Smooth muscle cell (in vitro differentiated cells): ENCODE measurements around the gene RANBP17. TPM values are rescaled to one million over a fixed set of nuclear protein-coding genes. Genes with fewer than 3 reads are reported as not detected.
A peak's percentile ranks its signal among the peaks of the same experiment; 100 is the strongest.

Experiments used
- DNase-seq: peaks from one replicate; lab custom pipeline; 2025; ENCODE audit not compliant: unreplicated experiment; lab: John Stamatoyannopoulos, UW
- H2AFZ ChIP-seq: fragments of 200-600 bp; sonication (generic); 2 replicates; pipeline ENCODE4 v1.6.0; 2016; ENCODE audit warnings: antibody characterized with exemption, low read depth, mild to moderate bottlenecking
- H3F3A ChIP-seq: fragments of 200-600 bp; sonication (generic); 2 replicates; pipeline ENCODE4 v1.6.0; 2017; ENCODE audit warnings: antibody characterized with exemption, low read depth
- H3K27ac ChIP-seq: fragments of 200-600 bp; sonication (generic); 2 replicates; pipeline ENCODE4 v1.5.1; 2016; ENCODE audit warnings: low read depth, mild to moderate bottlenecking
- H3K27me3 ChIP-seq: fragments of 200-600 bp; sonication (generic); 2 replicates; pipeline ENCODE4 v1.6.1; 2016; ENCODE audit warnings: low read depth, mild to moderate bottlenecking
- H3K36me3 ChIP-seq: fragments of 200-600 bp; sonication (generic); 2 replicates; pipeline ENCODE4 v1.5.1; 2016; ENCODE audit warnings: low read depth
- H3K4me1 ChIP-seq: fragments of 200-600 bp; sonication (generic); 2 replicates; pipeline ENCODE4 v1.5.1; 2016; ENCODE audit warnings: low read depth
- H3K4me2 ChIP-seq: fragments of 200-600 bp; sonication (generic); 2 replicates; pipeline ENCODE4 v1.6.0; 2016; ENCODE audit warnings: mild to moderate bottlenecking
- H3K4me3 ChIP-seq: fragments of 200-600 bp; sonication (generic); 2 replicates; pipeline ENCODE4 v1.5.1; 2016; ENCODE audit warnings: mild to moderate bottlenecking
- H3K79me2 ChIP-seq: fragments of 200-600 bp; sonication (generic); 2 replicates; pipeline ENCODE4 v1.6.0; 2016; ENCODE audit warnings: low read depth, mild to moderate bottlenecking
- H3K9ac ChIP-seq: fragments of 200-600 bp; sonication (generic); 2 replicates; pipeline ENCODE4 v1.6.0; 2016; ENCODE audit warnings: low read depth
- H3K9me3 ChIP-seq: fragments of 200-600 bp; sonication (generic); replicated peaks from 2 replicates; pipeline ENCODE4 v1.5.1; 2016; ENCODE audit warnings: low read depth
- H4K20me1 ChIP-seq: fragments of 200-600 bp; sonication (generic); 2 replicates; pipeline ENCODE4 v1.6.0; 2016; ENCODE audit warnings: low read depth
- CTCF ChIP-seq: fragments of 200-600 bp; sonication (generic); IDR thresholded peaks from 2 replicates; pipeline ENCODE4 v1.5.1; 2017; ENCODE audit warnings: borderline replicate concordance, mild to moderate bottlenecking, antibody characterized with exemption; ENCODE audit not compliant: insufficient read depth, poor library complexity, severe bottlenecking
- WGBS: methylation state at CpG from one replicate; pipeline ENCODE4 v1.1.7; 2016; ENCODE audit warnings: low lambda C conversion rate; 5-methylcytosine and 5-hydroxymethylcytosine counted together
- polyA plus RNA-seq: library from polyadenylated mRNA; unstranded; fragments of >200 nt; fragmentation: Nextera tagmentation; extraction: Ambion mirVana; gene quantifications from 2 replicates; pipeline ENCODE4 v1.2.1, GENCODE V29; 2016
- total RNA-seq: library from RNA; depleted of rRNA; stranded (reverse); fragments of >200 nt; gene quantifications from 2 replicates; pipeline ENCODE4 v1.2.3, GENCODE V29; 2014

Gene RANBP17
- total and polyA plus RNA-seq, 2 experiments from 2014 or later, result 13.0 to 42.6 TPM

GRCh38 chr5:171307789-171308452 lies 446.1 kb downstream of the RANBP17 start:
- Histone ChIP-seq H3K4me3 (no peak overlapping the region), H3F3A (no peaks in the 10 kb centered on the region), H4K20me1 (no peaks in the 10 kb centered on the region), H3K9ac (no peak overlapping the region), H3K36me3 (no peaks in the 10 kb centered on the region), H3K27me3 (peaks cover 98% of the 10 kb centered on the region), H3K4me1 (peaks cover 27% of the 10 kb centered on the region), H2AFZ (no peak overlapping the region), H3K4me2 (no peak overlapping the region), H3K79me2 (no peaks in the 10 kb centered on the region), H3K9me3 (no peaks in the 10 kb centered on the region), H3K27ac (no peak overlapping the region)
- no peak for TF ChIP-seq CTCF
- 31% methylated on average over 38 of the region's 42 CpGs for WGBS
- DNase-seq, result no peak

DNA sequence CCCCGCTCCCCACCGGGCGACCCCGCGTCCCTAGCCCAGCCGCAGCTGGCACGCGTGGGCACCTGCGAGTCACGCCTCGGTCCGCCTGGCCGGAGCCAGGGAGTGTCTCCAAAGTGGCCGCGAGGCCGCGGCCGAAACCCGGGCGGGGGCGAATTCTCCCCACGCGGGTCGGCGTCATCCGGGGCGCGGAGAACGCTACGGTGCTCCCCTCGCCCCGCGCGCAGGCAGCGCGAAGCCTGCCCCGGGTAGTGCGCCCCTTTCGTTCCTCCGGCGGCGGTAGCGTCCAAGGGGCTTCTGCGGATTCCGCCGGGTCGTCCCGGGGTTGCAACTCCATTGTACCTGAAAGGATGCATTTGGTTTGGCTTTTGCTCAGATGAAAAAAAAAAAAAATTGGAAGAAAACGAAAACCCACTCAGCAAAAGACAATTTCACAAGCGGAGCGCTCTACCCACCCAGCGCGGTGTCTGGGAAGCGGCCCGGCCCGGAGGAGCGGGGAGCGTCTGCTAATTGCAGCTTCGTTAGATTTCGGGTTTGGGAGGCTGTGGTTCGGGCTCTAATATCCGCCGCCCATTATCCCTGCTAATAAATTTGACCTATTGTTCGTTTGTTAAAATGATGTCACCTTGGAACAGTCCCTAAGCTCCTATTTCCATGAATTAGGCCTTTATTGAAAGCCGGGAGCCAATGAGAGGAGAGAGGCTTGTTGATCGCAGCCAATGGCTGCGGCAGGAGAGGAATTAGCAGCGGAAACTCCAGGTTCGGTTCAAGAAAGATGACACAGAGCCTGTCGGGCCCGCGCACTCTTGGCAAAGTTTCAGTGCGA lies 446.8 kb downstream of the RANBP17 start, which contains the start of gene TLX3:
Gene TLX3 (plus strand): TSS at position 796 of the 823 bp plus-strand sequence. CDS start 118 bp downstream, outside the sequence.
- 7% methylated on average over 73 of the region's 73 CpGs for WGBS
- Histone ChIP-seq H3K9ac (no peak within 1 kb of the TSS), H3K4me2 (peak within 1 kb of the TSS; percentile 31)

DNA sequence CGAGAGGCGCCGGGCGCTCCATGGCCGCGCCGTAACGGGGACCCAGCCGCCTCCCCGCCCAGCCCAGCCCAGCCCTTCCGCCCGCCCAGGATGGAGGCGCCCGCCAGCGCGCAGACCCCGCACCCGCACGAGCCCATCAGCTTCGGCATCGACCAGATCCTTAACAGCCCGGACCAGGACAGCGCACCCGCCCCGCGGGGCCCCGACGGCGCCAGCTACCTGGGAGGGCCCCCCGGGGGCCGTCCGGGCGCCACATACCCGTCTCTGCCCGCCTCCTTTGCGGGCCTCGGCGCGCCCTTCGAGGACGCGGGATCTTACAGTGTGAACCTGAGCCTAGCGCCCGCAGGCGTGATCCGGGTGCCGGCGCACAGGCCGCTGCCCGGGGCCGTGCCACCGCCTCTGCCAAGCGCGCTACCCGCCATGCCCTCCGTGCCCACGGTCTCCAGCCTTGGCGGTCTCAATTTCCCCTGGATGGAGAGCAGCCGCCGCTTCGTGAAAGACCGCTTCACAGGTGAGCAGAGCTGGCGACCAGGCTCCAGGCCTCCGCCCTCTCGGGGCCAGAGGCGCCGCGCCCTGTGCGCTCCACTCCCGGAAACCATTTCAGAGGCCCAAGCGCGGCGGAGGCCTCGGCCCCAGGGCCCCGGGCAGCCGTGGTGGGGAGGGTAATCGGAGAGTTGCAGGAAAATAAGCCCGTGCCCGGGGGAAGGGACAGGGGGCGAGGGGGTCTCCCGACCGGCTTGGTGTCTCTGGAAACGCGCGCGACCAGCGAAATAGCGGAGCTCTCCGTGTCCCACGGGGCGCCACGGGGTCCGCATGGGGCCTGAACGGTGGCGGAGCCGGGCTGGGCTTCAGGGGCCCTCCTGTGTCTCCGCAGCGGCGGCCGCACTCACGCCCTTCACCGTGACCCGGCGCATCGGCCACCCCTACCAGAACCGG lies 447.7 kb downstream of the RANBP17 start:
- WGBS, result 5% methylated on average over 92 of the region's 106 CpGs
- Histone ChIP-seq H3K4me1 (peaks cover 27% of the 10 kb centered on the region), H3K27ac (no peak overlapping the region), H3K36me3 (no peaks in the 10 kb centered on the region), H4K20me1 (no peaks in the 10 kb centered on the region), H3K4me2 (no peak overlapping the region), H3K9ac (no peak overlapping the region), H3K27me3 (peaks cover 100% of the 10 kb centered on the region), H3F3A (no peaks in the 10 kb centered on the region), H3K79me2 (no peaks in the 10 kb centered on the region), H2AFZ (no peak overlapping the region), H3K9me3 (no peaks in the 10 kb centered on the region), H3K4me3 (no peak overlapping the region)
- DNase-seq, result no peak
- no peak for TF ChIP-seq CTCF

More for the DNA sequence above, 446.8 kb downstream of the RANBP17 start, which contains the start of gene TLX3:
- no peak for TF ChIP-seq CTCF
- H3K27me3 ChIP-seq, result peaks cover 100% of the 10 kb centered on the region
- no peak for DNase-seq
- no peaks in the 10 kb centered on the region for H3K36me3 ChIP-seq
- H3F3A ChIP-seq, result no peaks in the 10 kb centered on the region
- no peaks in the 10 kb centered on the region for H3K79me2 ChIP-seq
- H3K27ac ChIP-seq, result no peak within 1 kb of the TSS
- H3K9me3 ChIP-seq, result no peaks in the 10 kb centered on the region
- H4K20me1 ChIP-seq, result no peaks in the 10 kb centered on the region
- H3K4me3 ChIP-seq, result no peak within 1 kb of the TSS
- no peak within 1 kb of the TSS for H2AFZ ChIP-seq
- H3K4me1 ChIP-seq, result peaks cover 27% of the 10 kb centered on the region
